ENCODE data around the gene E2F3. TPM values are rescaled to one million over a fixed set of nuclear protein-coding genes. Genes with fewer than 3 reads are reported as not detected.
"Not testable (repeated sequence)": the region's sequence is repeated elsewhere in the genome, so short reads cannot be mapped to it uniquely, and the experiment has no call there.

Gene E2F3
- total RNA-seq, 6 experiments from 2014 or later: 1.1 to 6.3 (median 4.1) TPM

GRCh38 chr6:20497216-20498040, 95.7 kb downstream of the E2F3 start:
- ATAC-seq (peak; percentile 40 to 72 (median 62)), DNase-seq (no peak)
- Histone ChIP-seq H3K27ac (no peak overlapping the region), H3K4me3 (no peak overlapping the region), H3K9me3 (no peaks in the 10 kb centered on the region), H3K4me1 (peaks cover 0 to 5% (median 0%) of the 10 kb centered on the region in 4 donors), H3K27me3 (no peaks in the 10 kb centered on the region), H3K36me3 (no peaks in the 10 kb centered on the region)
- 62% methylated on average over 6 of the region's 8 CpGs for WGBS (ENCODE audit: insufficient coverage, low coverage, low lambda C conversion rate, missing lambda C conversion rate)
- TF ChIP-seq CTCF (IDR thresholded peaks at IDR 0.05) (no peak), POLR2A (IDR thresholded peaks at IDR 0.05) (no peak)
- intact Hi-C loops (cut with DNase I): no loop called here

- Histone ChIP-seq H3K4me3 (no peak overlapping the region), H3K4me1 (peaks cover 0 to 5% (median 0%) of the 10 kb centered on the region in 4 donors), H3K9me3 (no peaks in the 10 kb centered on the region), H3K36me3 (no peaks in the 10 kb centered on the region), H3K27ac (no peak overlapping the region), H3K27me3 (no peaks in the 10 kb centered on the region)
- DNase-seq: no peak
- TF ChIP-seq POLR2A (IDR thresholded peaks at IDR 0.05) (no peak), CTCF (IDR thresholded peaks at IDR 0.05) (no peak)
- no peak for ATAC-seq
- intact Hi-C loops (cut with DNase I): no loop called here
- WGBS (ENCODE audit: insufficient coverage, low coverage, low lambda C conversion rate, missing lambda C conversion rate): 86% methylated on average over 2 of the region's 2 CpGs
These were observed 96.3 kb downstream of the E2F3 start for GRCh38 chr6:20498041-20498385.

GRCh38 chr6:20509212-20509611, 107.5 kb downstream of the E2F3 start:
- Histone ChIP-seq H3K4me1 (no peaks in the 10 kb centered on the region), H3K4me3 (no peak overlapping the region), H3K27me3 (no peaks in the 10 kb centered on the region), H3K36me3 (no peaks in the 10 kb centered on the region), H3K9me3 (no peaks in the 10 kb centered on the region), H3K27ac (no peak overlapping the region)
- 38% methylated on average over 2 of the region's 2 CpGs for WGBS (ENCODE audit: insufficient coverage, low coverage, low lambda C conversion rate, missing lambda C conversion rate)
- intact Hi-C loops (cut with DNase I): no loop called here
- DNase-seq: no peak
- ATAC-seq: no peak
- TF ChIP-seq CTCF (IDR thresholded peaks at IDR 0.05): no peak
- TF ChIP-seq POLR2A (IDR thresholded peaks at IDR 0.05): no peak

- H3K4me1 ChIP-seq: no peaks in the 10 kb centered on the region
- no peak overlapping the region for H3K4me3 ChIP-seq
- no peaks in the 10 kb centered on the region for H3K36me3 ChIP-seq
- TF ChIP-seq CTCF (IDR thresholded peaks at IDR 0.05) (no peak), POLR2A (IDR thresholded peaks at IDR 0.05) (no peak)
- H3K9me3 ChIP-seq: no peaks in the 10 kb centered on the region
- DNase-seq (no peak), ATAC-seq (no peak)
- 67% methylated on average over 1 of the region's 2 CpGs for WGBS (ENCODE audit: insufficient coverage, low coverage, low lambda C conversion rate, missing lambda C conversion rate)
- no peaks in the 10 kb centered on the region for H3K27me3 ChIP-seq
- H3K27ac ChIP-seq: no peak overlapping the region
- intact Hi-C loops (cut with DNase I): no loop called here
These were observed 110.2 kb downstream of the E2F3 start for GRCh38 chr6:20511852-20512251.

- ATAC-seq; DNase-seq; intact Hi-C loops (cut with DNase I); H3K4me3 ChIP-seq; H3K4me1 ChIP-seq; H3K9me3 ChIP-seq; H3K27ac ChIP-seq; H3K27me3 ChIP-seq; H3K36me3 ChIP-seq: not testable (repeated sequence)
- 73% methylated on average over 3 of the region's 3 CpGs for WGBS (ENCODE audit: insufficient coverage, low coverage, low lambda C conversion rate, missing lambda C conversion rate)
These were observed 123.5 kb downstream of the E2F3 start for GRCh38 chr6:20525208-20525607.

Measured in right lobe of liver (tissue), 6 donors.